ENCODE data around the gene MARS1.

DNA sequence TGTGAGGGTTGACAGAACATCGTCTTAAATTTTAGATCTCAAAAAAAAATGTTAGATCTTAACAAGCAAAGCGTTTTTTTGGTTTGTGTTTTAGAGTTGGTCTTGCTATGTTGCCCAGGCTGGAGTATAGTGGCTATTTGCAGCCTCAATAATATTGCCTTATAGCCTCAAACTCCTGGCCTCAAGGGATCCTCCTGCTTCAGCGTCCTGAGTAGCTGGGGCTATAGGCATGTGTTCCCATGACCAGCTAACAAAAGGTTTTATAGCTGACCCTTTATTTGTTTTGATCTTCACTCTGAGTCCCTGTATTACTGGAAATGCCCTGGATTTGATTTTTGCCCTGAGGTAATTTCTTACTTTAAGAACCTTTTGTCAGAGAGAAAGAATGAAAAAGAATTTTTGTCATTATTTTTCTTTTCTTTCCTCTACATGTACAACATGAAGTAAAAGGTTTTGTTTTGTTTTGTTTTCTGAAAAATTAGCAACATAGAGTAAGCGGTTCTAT lies 48.1 kb upstream of the MARS1 start:
- TF ChIP-seq, protein P1, sequence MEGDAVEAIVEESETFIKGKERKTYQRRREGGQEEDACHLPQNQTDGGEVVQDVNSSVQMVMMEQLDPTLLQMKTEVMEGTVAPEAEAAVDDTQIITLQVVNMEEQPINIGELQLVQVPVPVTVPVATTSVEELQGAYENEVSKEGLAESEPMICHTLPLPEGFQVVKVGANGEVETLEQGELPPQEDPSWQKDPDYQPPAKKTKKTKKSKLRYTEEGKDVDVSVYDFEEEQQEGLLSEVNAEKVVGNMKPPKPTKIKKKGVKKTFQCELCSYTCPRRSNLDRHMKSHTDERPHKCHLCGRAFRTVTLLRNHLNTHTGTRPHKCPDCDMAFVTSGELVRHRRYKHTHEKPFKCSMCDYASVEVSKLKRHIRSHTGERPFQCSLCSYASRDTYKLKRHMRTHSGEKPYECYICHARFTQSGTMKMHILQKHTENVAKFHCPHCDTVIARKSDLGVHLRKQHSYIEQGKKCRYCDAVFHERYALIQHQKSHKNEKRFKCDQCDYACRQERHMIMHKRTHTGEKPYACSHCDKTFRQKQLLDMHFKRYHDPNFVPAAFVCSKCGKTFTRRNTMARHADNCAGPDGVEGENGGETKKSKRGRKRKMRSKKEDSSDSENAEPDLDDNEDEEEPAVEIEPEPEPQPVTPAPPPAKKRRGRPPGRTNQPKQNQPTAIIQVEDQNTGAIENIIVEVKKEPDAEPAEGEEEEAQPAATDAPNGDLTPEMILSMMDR (IDR thresholded peaks at IDR 0.05; ENCODE audit: insufficient read depth, low read depth, low read length) = no peak
- TF ChIP-seq EZH2 (IDR thresholded peaks at IDR 0.05; ENCODE audit: insufficient read depth, low read length) = no peak
